ENCODE measurements around the gene DLEC1. TPM values are rescaled to one million over a fixed set of nuclear protein-coding genes. Genes with fewer than 3 reads are reported as not detected.

DLEC1 gene
- total RNA-seq, 2 donors from 2014 or later = 0.14 to 0.35 TPM

GRCh38 chr3:38164952-38165721, 126.1 kb downstream of the DLEC1 start, which contains the start of gene OXSR1:
Gene OXSR1, plus strand, starts transcription at chr3:38165537. Its CDS starts 340 bp downstream, at chr3:38165877.
- Histone ChIP-seq H3K4me3 (peak within 1 kb of the TSS; percentile 85), H3K9me3 (no peaks in the 10 kb centered on the region), H3K4me1 (ENCODE audit: control insufficient read depth in 1 of 2, low read depth in 2 of 2) (peaks cover 17 to 32% of the 10 kb centered on the region in 2 donors), H3K36me3 (no peaks in the 10 kb centered on the region), H3K27me3 (replicated peaks; ENCODE audit: insufficient read depth) (no peaks in the 10 kb centered on the region), H3K27ac (peak within 1 kb of the TSS; percentile 82 to 93)
- TF ChIP-seq, protein P1, sequence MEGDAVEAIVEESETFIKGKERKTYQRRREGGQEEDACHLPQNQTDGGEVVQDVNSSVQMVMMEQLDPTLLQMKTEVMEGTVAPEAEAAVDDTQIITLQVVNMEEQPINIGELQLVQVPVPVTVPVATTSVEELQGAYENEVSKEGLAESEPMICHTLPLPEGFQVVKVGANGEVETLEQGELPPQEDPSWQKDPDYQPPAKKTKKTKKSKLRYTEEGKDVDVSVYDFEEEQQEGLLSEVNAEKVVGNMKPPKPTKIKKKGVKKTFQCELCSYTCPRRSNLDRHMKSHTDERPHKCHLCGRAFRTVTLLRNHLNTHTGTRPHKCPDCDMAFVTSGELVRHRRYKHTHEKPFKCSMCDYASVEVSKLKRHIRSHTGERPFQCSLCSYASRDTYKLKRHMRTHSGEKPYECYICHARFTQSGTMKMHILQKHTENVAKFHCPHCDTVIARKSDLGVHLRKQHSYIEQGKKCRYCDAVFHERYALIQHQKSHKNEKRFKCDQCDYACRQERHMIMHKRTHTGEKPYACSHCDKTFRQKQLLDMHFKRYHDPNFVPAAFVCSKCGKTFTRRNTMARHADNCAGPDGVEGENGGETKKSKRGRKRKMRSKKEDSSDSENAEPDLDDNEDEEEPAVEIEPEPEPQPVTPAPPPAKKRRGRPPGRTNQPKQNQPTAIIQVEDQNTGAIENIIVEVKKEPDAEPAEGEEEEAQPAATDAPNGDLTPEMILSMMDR (IDR thresholded peaks at IDR 0.05) = no peak
- DNase-seq (ENCODE audit: low spot score) (peak; percentile 97), ATAC-seq (ENCODE audit: insufficient number of reproducible peaks, low FRiP score, low read depth) (peak; percentile 98)

DNA sequence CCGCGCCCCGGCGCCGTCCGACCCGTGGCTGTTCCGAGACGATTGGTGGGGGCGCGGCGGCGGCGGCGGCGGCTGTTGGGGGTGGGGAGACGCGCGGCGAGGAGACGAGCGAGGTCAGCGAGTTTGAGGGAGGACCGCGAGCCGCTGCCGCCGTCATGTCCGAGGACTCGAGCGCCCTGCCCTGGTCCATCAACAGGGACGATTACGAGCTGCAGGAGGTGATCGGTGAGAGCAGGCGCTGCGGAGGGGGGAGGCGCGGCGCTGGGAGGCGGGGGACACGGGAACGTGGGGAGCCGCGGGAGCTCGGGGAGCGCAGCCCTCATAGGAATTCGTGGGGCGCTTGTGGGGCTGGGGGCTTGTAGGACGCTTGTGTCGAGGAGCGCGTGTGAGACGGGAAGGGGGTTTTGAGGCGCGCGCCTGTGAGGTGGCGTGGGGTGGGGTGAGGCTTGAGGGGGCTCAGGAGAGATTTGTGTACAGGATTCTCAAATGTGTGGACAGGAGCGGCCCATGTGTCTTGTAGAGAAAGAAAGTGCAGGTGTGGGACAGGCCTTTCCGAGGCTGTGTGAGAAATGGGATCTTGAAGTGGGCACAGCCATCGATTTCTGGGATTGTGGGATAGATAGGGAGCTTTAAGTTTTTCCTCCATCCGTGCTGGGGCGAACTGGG, 126.8 kb downstream of the DLEC1 start:
- ATAC-seq (ENCODE audit: insufficient number of reproducible peaks, low FRiP score, low read depth) = no peak
- Histone ChIP-seq H3K4me3 (peak overlapping the region; percentile 85), H3K27ac (peak overlapping the region; percentile 82 to 93), H3K9me3 (no peaks in the 10 kb centered on the region), H3K36me3 (no peaks in the 10 kb centered on the region), H3K4me1 (ENCODE audit: control insufficient read depth in 1 of 2, low read depth in 2 of 2) (peaks cover 17 to 32% of the 10 kb centered on the region in 2 donors), H3K27me3 (replicated peaks; ENCODE audit: insufficient read depth) (no peaks in the 10 kb centered on the region)
- no peak for DNase-seq (ENCODE audit: low spot score)
- TF ChIP-seq, protein P1 (IDR thresholded peaks at IDR 0.05) = no peak

DNA sequence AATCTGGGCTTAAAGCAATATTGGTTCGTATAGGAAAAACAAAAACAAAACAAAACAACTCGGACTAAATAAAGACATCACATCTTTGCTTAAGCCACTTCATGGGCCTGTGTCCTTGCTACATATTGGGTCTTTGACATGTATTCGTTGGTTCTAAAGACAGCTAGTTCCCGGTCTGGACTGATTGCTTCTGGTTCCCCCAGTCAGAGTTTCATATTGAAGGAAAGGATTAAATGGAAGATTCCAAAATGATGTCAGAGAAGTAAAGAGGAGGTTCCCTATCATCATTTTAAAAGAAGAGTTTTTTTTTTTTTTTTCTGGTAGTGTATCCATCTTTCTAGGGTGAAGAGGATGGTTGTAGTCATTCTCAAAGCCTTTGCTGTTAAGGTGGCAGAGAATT, 128.6 kb downstream of the DLEC1 start:
- H3K4me1 ChIP-seq (ENCODE audit: control insufficient read depth in 1 of 2, low read depth in 2 of 2) = peaks cover 17 to 32% of the 10 kb centered on the region in 2 donors
- no peaks in the 10 kb centered on the region for H3K36me3 ChIP-seq
- no peak overlapping the region for H3K4me3 ChIP-seq
- TF ChIP-seq, protein P1 (IDR thresholded peaks at IDR 0.05) = no peak
- H3K27ac ChIP-seq = peak overlapping the region in 1 of 2 donors; percentile 31
- no peak for ATAC-seq (ENCODE audit: insufficient number of reproducible peaks, low FRiP score, low read depth)
- H3K9me3 ChIP-seq = no peaks in the 10 kb centered on the region
- no peaks in the 10 kb centered on the region for H3K27me3 ChIP-seq (replicated peaks; ENCODE audit: insufficient read depth)
- no peak for DNase-seq (ENCODE audit: low spot score)

GRCh38 chr3:38168151-38169026, 129.4 kb downstream of the DLEC1 start:
- Histone ChIP-seq H3K36me3 (no peaks in the 10 kb centered on the region), H3K4me1 (ENCODE audit: control insufficient read depth in 1 of 2, low read depth in 2 of 2) (peaks cover 17 to 32% of the 10 kb centered on the region in 2 donors), H3K4me3 (no peak overlapping the region), H3K9me3 (no peaks in the 10 kb centered on the region), H3K27ac (peak overlapping the region in 1 of 2 donors; percentile 40), H3K27me3 (replicated peaks; ENCODE audit: insufficient read depth) (no peaks in the 10 kb centered on the region)
- ATAC-seq (ENCODE audit: insufficient number of reproducible peaks, low FRiP score, low read depth) (no peak), DNase-seq (ENCODE audit: low spot score) (no peak)
- TF ChIP-seq, protein P1 (IDR thresholded peaks at IDR 0.05) = no peak

GRCh38 chr3:38169027-38169317, 130.0 kb downstream of the DLEC1 start:
- TF ChIP-seq, protein P1 (IDR thresholded peaks at IDR 0.05) = no peak
- no peaks in the 10 kb centered on the region for H3K36me3 ChIP-seq
- no peak overlapping the region for H3K4me3 ChIP-seq
- no peaks in the 10 kb centered on the region for H3K27me3 ChIP-seq (replicated peaks; ENCODE audit: insufficient read depth)
- no peaks in the 10 kb centered on the region for H3K9me3 ChIP-seq
- H3K27ac ChIP-seq = peak overlapping the region in 1 of 2 donors; percentile 40
- ATAC-seq (ENCODE audit: insufficient number of reproducible peaks, low FRiP score, low read depth) (no peak), DNase-seq (ENCODE audit: low spot score) (no peak)
- H3K4me1 ChIP-seq (ENCODE audit: control insufficient read depth in 1 of 2, low read depth in 2 of 2) = peaks cover 17 to 32% of the 10 kb centered on the region in 2 donors

Data from thoracic aorta (tissue), 2 donors.